Measurements from ENCODE around the gene ABRACL. TPM values are rescaled to one million over a fixed set of nuclear protein-coding genes. Genes with fewer than 3 reads are reported as not detected.
"Not testable (repeated sequence)": the region's sequence is repeated elsewhere in the genome, so short reads cannot be mapped to it uniquely, and the experiment has no call there.

The ABRACL gene
- total RNA-seq, 1 experiment from 2014 or later = 72.8 TPM

DNA sequence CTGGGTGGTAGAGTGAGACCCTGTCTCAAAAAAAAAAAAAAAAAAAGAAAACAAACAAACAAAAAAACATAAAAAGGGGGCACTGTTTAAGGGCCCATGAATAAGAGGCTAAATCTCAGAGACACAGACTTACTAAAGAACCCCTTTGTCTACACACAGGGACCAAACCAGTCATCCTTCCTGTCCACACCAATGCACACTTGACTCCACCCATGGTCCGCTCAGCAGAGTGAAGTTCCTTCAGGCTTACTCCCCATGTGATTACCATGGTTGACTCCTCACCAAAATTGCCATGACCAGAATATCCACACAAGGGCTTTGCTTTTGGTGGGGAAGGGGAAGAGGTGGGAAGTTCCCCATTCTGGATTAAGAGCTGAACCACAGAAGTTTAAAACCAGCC lies 21.1 kb upstream of the ABRACL start:
- in situ Hi-C loops (cut with HindIII; ENCODE audit: low sequenced_read_pairs) = no loop called here
- no peak for DNase-seq (ENCODE audit: low spot score)

DNA sequence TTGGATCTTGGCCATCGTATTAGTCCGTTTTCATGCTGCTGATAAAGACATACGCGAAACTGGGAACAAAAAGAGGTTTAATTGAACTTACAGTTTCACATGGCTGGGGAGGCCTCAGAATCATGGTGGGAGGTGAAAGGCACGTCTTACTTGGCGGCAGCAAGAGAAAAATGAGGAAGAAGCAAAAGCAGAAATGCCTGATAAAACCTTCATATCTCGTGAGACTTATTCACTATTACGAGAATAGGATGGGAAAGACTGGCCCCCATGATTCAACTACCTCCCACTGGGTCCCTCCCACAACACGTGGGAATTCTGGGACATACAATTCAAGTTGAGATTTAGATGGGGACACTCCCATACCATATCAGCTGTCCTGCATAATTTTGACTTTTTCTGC lies 20.4 kb upstream of the ABRACL start:
- in situ Hi-C loops (cut with HindIII; ENCODE audit: low sequenced_read_pairs) = no loop called here
- no peak for DNase-seq (ENCODE audit: low spot score)

DNA sequence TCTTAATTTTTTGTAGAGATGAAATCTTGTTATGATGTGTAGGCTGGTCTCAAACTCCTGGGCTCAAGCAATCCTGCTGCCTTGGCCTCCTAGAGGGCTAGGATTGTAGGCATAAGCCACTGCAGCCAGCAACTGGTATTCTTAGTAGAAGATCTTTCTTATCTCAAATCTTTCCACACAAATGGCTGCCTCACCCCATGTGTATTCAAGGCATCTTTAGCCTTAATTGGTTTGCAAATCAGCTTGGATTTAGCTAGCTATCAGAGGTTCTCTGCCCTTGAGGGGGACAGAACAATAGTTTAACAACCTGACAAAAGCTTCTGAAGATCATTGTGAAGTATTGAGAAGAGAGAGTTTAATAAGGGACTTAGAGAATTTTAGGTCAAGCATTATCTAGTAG lies 17.9 kb upstream of the ABRACL start:
- in situ Hi-C loops (cut with HindIII; ENCODE audit: low sequenced_read_pairs) = no loop called here
- no peak for DNase-seq (ENCODE audit: low spot score)

DNA sequence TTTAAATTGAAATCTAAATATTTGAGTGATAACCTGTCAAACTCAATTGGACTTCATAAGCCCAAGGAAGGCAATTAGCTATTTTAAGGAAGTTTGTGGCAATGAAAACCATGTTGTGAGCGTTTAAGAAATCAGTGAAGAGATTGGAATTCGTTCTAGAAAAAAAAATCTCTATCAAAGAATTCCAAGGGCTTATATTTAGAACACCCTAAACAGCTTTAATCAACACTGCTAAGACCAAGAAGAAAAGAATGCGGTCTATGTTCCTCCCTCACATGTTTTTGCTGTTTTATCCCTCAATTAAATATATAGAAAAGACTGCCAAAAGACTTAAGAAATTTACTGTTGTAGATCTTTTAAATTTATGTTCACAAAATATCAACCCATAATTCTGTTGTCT lies 16.6 kb upstream of the ABRACL start:
- in situ Hi-C loops (cut with HindIII; ENCODE audit: low sequenced_read_pairs) = no loop called here
- DNase-seq (ENCODE audit: low spot score) = no peak

DNA sequence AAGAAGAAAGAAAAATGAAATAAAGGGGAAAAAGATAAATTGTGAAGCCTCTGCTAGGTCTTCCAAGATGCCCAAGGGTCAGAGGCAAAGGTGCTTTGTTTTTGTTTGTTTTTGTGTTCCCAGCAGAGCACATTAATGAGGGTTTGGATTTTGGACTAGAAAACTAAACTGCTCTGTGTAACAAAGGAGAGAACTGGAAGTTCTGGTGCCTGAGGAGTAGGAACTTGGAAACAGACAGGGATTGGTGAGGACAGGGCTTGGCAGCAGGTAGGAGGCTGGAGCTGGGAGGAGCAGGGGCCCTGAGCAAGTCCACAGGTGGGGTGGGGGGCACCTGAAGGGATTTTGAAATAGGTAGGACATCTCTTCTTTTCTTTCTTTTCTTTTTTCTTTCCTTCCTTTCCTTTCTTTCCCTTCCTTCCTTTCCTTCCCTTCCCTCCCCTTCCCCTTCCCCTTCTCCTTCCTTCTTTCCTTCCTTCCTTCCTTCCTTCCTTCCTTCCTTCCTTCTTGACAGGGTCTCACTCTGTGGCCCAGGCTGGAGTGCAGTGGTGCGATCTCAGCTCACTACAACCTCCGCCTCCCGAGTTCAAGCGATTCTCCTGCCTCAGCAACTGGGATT lies 15.3 kb upstream of the ABRACL start:
- DNase-seq (ENCODE audit: low spot score) = no peak
- in situ Hi-C loops (cut with HindIII; ENCODE audit: low sequenced_read_pairs) = no loop called here

DNA sequence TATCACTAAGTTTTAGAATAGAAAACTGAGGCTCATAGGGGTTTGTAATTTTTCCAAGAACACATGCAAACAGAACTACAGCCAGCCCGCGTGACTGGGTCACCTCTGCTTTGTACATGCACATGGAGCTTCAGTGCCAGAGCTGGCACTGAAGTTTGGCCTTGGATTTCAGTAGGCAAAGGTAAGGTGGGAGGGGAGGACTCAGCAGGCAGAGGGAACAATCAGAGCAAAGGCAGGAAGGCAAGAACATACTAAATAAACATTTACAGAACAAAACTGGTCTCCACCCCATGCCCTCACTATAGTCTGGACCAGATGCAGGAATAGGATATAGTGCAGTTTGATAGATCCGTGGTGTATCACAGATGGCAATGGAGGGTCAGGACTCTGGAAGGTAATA lies 13.6 kb upstream of the ABRACL start:
- no peak for DNase-seq (ENCODE audit: low spot score)
- in situ Hi-C loops (cut with HindIII; ENCODE audit: low sequenced_read_pairs) = no loop called here

DNA sequence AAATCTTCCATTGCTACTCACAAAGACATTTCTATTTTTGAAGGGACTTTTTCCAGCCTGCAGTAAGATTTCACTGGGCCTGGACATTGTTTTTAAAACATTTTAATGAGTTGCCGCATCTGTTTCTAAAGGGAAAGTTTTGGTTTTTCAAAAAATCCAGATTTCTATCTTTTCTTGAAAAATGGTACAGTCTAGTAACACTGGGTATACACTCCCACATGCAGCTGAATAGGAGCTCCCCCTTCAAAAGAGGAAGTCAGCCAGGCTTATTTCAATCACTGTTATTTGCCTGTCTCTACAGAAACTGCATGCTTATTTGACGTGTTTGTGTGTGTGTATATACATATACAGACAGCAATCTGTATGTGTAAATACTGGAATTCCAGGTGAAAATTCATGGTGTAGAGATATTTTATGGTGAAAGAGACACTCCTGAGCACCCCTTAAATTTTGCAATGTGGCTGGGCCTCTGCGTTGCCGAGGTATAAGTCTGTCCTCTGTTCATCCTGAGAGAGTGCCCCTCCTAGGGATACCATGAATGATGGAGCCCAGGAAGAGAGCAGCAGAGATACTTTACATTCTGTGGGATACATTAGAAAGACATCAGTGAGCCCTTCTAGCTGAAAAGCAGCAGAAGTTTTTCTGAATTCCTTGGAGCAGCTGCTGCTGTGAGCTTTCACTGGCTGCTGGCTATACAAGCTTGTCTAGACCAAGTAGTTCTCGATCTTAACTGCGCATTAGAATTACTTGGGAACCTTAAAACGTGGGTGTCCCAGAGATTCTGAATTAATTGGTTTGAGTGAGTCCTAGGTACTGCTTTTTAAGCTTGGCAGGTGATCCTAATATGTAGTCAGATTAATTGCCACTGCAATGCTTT lies 12.0 kb upstream of the ABRACL start:
- DNase-seq (ENCODE audit: low spot score) = no peak
- in situ Hi-C loops (cut with HindIII; ENCODE audit: low sequenced_read_pairs) = no loop called here

DNA sequence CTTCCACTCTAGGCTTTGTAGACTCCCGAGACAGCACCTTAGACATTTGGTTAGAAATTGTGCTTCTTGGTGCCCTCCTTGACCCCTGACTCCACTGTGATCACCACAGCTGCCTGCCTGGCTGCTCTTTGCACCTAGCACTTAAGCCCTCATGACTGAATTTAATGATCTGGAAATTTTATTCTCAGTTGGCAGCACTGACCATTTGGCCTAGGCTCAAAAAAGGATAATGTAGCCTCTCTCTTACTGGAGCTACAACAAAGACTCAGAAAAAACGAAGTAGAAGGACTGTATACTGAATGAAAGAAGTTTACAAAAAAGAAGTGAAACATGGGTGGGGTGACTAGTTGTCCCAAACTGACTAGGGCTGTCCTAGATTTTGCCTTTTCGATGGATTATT lies 11.3 kb upstream of the ABRACL start:
- in situ Hi-C loops (cut with HindIII; ENCODE audit: low sequenced_read_pairs) = no loop called here
- no peak for DNase-seq (ENCODE audit: low spot score)

DNA sequence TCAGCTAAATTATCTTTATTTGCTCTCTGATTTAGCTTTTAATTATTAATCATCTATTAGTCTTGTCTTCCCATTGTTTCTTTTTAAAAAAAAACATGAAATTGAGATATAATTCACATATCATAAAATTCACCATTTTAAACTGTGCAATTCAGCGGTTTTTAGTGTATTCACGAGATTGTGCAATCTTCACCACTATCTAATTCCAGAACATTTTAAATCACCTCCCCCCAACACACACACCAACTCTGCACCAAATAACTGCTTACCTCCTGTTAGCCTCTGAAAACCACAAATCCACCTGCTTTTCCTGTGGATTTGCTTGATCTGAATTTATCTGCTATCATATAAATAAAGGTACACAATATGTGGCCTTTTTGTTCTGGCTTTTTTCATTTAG lies 8.8 kb upstream of the ABRACL start:
- DNase-seq (ENCODE audit: low spot score) = no peak
- in situ Hi-C loops (cut with HindIII; ENCODE audit: low sequenced_read_pairs) = no loop called here

DNA sequence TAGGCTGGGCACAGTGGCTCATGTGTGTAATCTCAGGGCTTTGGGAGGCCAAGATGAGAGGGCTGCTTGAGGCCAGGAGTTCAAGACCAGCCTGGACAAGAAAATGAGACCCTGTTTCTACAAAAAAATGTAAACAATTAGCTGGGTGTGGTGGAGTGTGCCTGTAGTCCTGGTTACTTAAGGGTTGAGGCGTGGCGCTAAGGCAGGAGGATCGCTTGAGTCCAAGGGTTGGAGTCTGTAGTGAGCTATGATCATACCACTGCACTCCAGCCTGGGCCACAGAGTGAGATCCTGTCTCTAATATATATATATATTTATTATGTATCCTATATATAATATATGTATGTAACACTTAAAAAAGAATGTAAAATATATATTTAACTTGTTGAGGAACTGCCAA lies 7.9 kb upstream of the ABRACL start:
- in situ Hi-C loops (cut with HindIII; ENCODE audit: low sequenced_read_pairs) = no loop called here
- no peak for DNase-seq (ENCODE audit: low spot score)

DNA sequence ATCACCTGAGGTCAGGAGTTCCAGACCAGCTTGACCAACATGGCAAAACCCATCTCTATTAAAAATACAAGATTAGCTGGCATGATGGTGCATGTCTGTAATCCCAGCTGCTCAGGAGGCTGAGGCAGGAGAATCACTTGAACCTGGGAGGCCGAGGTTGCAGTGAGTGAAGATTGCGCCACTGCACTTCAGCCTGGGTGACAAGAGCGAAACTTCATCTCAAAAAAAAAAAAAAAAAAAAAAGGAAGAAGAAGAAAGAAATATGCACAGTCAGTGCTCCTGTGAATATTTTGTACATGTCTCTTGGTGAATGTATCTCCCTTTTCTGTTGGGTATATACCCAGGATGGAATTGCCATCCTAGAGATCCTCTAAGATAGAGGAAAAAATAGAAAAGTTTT lies 3.1 kb upstream of the ABRACL start:
- in situ Hi-C loops (cut with HindIII; ENCODE audit: low sequenced_read_pairs) = not testable (repeated sequence)

DNA sequence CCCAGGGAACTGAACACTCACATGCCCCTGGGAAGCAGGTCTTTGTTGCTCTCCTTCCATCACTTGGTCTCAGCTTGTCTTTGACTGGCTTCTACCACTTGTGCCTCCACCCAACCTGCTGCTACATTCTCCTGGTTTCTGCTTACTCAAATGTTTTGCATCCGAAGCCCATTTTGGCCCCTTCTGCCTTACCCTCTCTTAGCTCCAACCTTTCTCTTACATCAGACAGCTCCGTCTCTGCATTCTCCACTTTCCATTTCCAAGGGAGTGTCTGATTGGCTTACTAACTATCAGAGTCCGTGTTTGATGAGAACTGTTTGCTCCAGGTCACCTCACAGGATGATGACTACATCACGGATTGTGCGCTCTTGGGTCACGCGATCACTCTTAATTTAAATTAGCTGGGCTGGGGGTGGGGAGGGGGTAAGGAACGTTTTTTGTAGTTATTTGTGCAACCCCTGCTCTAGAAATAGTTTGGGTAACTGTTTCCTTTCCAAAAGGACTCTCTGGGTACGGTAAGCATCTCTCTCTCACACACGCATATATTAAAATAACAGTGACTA lies 844 bp upstream of the ABRACL start:
- in situ Hi-C loops (cut with HindIII; ENCODE audit: low sequenced_read_pairs) = no loop called here
- no peak for DNase-seq (ENCODE audit: low spot score)

More for the DNA sequence above, 3.1 kb upstream of the ABRACL start:
- not testable (repeated sequence) for DNase-seq (ENCODE audit: low spot score)

DNA sequence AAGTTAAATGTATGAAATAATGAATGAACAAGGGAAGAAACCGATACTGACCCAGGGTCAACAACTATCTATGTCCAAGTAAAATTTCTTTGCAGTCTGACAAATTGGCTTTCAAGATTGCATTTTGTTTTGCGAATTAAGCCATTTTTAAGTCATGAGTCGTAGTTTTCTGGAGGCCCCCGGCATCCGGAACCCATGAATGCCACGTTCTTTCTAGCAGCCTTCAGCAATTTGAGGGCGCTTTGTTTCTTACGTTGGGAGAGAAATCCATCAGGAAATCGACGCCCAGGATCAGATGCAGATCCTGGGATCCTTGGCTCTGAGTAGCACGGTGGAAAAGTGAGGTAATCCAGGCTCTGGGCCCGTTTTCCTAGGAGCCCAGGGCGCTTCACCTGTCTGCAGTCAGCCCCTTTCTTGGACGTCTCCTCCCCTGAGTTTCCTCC lies 309 bp upstream of the ABRACL start:
- DNase-seq (ENCODE audit: low spot score) = no peak
- in situ Hi-C loops (cut with HindIII; ENCODE audit: low sequenced_read_pairs) = no loop called here

DNA sequence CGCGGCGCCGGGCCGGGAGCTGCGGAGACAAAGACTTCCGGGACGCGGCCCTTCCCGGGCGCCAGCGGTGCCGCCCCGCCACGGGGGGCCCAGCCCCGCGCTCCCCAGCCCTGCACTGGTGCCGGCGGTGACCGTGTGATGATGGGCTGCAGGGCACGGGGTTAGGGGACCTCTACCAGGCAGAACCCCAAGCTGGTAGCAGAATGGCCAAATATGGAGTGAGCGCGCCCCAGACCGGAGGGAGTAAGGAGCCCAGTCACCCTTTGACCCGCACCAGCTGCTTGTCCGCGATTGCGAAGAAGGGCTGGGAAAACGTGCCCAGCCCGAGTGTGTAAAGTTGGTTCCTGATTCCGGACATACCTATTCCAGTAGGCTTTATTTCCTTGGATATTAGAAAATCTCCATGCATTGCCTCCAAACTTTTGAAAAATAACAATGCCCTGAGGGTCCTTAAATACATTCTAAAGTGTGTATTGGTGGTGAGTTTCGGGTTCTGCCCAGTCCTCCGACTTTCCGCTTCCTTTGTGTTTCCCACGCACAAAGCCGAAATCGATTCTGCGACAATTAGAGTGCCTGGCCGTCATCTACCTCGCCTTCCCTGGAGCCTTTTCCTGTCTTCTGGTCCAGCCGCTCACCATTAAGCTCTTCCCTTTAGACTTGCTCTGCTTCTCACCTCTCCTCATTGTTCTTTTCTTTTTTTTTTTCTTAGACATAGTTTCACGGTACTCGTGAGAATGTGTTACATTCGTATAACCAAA lies 1.1 kb downstream of the ABRACL start:
- DNase-seq (ENCODE audit: low spot score) = no peak
- in situ Hi-C loops (cut with HindIII; ENCODE audit: low sequenced_read_pairs) = no loop called here

DNA sequence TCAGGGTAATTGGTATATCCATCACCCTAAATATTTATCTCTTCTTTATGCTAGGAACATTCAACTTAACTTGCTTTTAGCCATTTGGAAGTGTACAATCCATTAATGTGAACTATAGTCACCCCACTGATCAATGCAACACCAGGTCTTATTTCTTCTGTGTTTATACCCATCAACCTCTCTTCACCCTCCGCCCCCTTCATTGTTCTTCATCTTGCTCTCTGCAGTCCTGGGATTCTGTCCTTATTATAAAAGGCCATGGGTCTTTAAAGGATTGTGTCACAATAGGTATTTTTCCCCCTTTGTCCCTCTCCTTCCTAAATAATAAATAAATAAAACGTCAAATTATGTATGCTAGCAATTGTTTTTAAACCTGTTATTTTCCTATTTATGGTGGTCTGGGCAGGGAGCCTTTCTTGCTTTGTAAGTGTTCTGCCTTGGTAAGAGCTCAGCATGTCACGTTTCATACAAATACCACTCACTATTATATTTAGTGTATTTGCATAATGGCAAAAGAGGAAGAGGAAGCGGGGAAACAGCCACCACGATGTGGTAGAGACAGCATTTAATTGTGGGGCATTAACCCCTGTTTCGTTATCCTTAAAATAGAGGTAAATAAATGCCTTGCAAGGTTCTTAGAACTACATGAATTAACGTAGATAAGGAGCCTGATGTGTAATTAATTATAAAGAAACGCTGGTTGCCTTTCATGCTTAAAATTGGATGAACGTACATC lies 1.9 kb downstream of the ABRACL start:
- in situ Hi-C loops (cut with HindIII; ENCODE audit: low sequenced_read_pairs) = no loop called here
- no peak for DNase-seq (ENCODE audit: low spot score)

DNA sequence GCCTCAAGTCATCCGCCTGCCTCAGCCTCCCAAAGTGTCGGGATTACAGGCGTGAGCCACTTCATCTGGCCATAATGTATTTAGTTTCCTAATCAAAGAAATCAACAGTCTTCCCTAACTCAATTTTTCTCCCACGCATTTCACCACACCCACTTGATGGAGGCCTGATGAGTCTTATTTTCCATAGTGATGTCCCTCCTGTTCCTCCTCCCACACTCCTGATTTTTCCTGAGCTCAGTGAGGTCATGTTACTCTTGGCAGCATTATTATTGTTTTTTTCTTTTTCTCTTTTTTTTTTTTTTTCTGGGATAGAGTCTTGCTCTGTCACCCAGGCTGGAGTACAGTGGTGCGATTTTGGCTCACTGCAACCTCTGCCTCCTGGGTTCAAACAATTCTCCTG lies 8.9 kb downstream of the ABRACL start:
- no peak for DNase-seq (ENCODE audit: low spot score)

DNA sequence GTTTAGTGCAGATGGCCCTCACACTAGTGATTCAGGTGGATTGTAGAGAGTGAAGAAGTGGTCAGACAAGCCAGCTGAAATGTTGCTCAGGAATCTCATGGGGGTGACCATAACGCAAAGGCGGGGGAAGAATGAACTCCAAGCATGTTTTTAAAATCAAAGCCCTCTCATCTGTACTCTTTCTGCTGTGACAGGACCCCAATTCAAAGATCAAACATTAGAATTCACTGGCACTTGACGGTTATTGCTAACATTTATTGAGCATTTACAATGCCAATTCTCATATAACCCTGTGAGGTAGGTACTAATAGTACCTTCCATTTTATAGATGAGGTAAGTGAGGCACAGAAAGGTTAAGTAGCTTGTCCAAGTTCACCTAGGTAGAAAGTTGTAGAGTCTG lies 15.7 kb downstream of the ABRACL start:
- no peak for DNase-seq (ENCODE audit: low spot score)
- in situ Hi-C loops (cut with HindIII; ENCODE audit: low sequenced_read_pairs) = no loop called here

More for the DNA sequence above, 8.9 kb downstream of the ABRACL start:
- in situ Hi-C loops (cut with HindIII; ENCODE audit: low sequenced_read_pairs) = no loop called here

DNA sequence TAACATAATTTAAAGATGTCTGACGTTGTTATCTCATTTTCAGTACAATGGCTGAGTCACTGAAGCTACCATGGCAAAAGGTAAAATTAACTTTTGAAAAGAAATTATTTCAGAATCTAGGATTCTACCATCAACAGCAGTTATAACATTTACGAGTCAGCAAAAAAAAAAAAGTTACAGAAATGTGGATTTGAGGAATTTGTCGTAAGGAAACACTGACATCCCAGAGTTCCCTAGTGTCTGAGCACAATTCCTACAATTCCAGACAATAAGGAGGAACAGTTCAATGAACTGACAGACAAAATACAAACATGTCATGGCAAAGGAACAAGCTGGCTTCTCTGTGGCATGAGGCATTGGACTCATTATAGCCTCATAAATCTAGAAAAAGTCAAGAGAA lies 19.1 kb downstream of the ABRACL start:
- no peak for DNase-seq (ENCODE audit: low spot score)
- in situ Hi-C loops (cut with HindIII; ENCODE audit: low sequenced_read_pairs) = no loop called here

DNA sequence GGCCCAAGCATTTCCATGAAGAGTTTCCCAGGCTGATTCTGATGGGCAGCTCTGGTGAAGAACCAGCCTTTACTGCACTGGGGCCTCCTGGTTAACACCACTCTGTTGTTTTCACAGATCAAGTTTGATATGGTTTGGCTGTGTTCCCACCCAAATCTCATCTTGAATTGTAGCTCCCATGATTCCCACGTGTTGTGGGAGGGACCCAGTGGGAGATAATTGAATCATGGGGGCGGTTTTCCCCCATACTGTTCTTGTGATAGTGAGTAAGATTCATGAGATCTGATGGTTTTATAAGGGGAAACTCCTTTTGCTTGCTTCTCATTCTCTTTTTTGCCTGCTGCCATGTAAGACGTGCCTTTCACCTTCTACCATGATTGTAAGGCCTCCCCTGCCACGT lies 20.4 kb downstream of the ABRACL start:
- DNase-seq (ENCODE audit: low spot score); in situ Hi-C loops (cut with HindIII; ENCODE audit: low sequenced_read_pairs): not testable (repeated sequence)
